GM18507 (cell line): ENCODE data around the gene MAS1L.

Experiments
- DNase-seq: peaks from one replicate; pipeline ENCODE4 v3.0.0; 2011; ENCODE audit warnings: low read depth; ENCODE audit not compliant: insufficient read length; ENCODE audit errors: extremely low spot score
- FAIRE-seq: peaks from 2 replicates; lab custom pipeline; 2011; peaks lifted over from hg19 to GRCh38; lab: Jason Lieb, UNC

MAS1L gene

DNA sequence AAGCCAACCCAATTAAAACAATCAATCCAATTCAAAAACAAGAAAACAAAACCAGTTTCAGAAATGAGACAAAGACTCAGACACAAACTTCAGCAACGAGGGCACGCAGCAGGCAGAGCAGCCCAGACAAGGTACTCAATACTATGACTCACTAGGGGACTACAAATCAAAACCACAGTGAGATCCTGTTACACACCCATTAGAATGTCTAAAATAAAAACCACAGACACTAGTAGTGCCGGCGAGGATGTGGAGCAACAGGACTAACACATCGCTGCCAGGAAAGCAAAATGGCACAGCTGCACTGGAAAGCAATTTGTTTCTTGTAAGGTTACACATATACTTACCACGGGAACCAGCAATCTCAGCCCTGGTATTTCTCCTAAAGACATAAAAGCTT is 28.4 kb upstream of the MAS1L start:
- FAIRE-seq = no peak
- no peak for DNase-seq

- DNase-seq = no peak
- FAIRE-seq = no peak
Measured at GRCh38 chr6:29510746-29511300, 23.1 kb upstream of the MAS1L start.

DNA sequence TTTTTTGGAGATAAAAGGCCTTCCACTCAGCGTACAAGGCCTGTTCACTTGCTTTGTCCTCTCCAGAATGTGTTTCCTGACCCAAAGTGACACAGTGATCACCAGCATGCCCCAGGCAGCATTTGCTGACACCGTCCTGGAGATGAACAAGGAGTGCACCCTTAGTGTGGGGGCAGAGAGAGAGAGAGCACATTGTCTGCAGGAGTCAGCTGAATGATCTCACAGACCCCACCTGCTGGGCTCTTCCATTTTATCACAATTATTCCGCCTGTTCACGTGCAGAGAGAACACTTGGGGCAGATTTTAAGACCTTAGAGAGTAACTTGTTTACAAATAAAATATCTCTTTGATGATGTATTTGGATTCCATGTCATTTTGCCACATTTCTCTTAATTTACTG is 22.4 kb upstream of the MAS1L start:
- no peak for FAIRE-seq
- no peak for DNase-seq

DNA sequence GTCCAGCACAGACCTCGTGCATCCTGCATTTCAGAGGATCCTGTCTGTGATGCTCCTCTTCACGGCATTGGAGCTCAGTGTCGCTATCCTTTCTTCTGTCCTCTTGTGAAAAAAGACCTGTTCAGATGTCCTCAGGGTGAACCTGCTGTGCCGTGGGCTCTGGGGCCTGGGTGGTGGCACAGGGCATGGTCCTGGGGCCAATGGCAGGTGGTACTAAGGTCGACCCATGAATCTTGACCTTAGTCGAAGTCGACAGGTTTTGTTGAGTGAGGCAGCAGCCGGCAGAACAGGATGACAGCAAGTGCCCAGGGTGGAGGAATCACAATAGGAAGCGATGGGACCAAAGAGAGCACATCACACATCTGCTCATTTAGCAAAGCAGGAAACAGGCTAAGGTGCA is 22.0 kb upstream of the MAS1L start:
- FAIRE-seq (no peak), DNase-seq (no peak)

- FAIRE-seq (peak; percentile 33), DNase-seq (peak; percentile 9)
Measured at GRCh38 chr6:29509239-29509638, 21.5 kb upstream of the MAS1L start.

- FAIRE-seq (no peak), DNase-seq (no peak)
Measured at GRCh38 chr6:29507319-29507718, 19.6 kb upstream of the MAS1L start.

- no peak for DNase-seq
- no peak for FAIRE-seq
Measured at GRCh38 chr6:29506446-29507067, 18.8 kb upstream of the MAS1L start.

GRCh38 chr6:29505808-29506207 is 18.1 kb upstream of the MAS1L start:
- no peak for DNase-seq
- no peak for FAIRE-seq

DNA sequence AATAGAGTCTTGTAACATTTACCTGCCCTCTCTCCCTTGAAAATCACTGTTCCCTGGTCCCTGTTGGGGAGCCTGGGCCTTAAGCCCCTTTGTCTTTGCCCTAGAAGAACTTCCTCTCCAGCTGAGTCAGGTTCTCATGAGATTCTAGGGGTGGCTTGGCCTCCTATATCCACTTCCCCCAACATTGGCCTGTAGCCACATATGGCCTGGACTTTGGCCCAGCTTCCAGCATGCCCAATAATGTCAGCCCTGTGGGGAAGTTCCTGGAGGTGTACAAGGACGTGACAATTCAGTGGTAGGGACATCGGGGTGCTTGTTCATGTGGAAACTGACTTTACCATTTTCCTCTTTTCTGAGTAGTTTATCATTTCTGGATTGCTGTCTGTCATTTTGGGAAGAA is 17.2 kb upstream of the MAS1L start:
- FAIRE-seq (no peak), DNase-seq (no peak)

DNA sequence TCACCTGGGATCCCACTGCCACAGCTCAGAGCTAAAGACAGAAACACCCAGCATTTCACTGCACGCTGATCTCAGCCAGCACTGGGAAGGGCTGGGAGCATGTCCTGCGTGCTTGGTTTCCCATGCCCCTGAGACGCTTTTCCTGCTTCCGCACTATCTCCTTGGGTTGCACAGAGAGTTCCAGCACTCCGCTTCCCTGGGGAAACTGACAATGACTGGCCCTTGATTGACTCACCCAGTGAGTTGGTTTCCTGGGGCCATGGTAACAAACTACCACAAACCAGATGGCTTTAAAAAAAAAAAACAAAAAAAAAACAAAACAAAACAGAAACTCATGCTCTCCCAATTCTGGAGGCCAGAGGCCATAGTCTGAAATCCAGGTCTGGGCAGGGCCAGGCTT is 14.8 kb upstream of the MAS1L start:
- FAIRE-seq = no peak
- DNase-seq = no peak

DNA sequence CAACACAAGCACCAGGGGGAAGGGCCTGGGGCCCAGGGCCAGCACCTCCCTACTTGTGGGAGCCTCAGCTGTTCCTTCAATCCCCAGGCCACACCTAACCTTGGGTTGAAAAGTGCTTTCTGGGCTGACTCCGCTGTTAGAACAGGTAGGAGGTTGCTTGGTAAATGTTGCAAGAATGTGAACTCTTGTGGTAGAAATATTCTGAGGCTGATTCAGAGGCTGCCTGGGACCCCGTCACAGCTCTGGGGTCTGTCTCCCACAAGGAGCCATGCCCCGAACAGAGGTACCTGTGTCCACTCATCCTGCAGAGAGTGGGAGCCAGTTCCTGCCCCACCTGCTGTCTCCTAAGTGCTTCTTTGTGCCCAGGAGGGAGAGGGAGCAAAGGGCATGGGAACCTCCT is 14.4 kb upstream of the MAS1L start:
- FAIRE-seq (no peak), DNase-seq (no peak)

GRCh38 chr6:29501106-29501505 is 13.3 kb upstream of the MAS1L start:
- no peak for DNase-seq

DNA sequence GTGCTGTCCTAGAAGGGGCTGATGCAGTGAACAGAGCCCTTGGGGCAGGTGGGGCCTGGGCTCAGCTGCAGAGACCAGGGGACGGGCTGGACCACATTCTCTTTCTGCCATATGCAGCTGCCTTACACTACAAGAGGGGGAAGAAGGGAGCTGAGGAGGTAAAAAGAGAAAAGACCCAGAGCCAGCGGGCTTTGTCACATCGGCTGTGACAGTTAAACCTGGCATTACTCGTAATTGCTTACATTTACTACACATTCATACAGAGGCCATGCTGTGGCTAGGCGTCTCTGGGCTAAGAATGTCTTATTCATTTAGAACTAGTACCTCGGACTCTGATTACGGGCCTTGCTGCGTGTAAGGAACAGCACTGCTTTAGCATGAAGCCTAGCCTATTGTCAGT is 12.8 kb upstream of the MAS1L start:
- no peak for FAIRE-seq
- DNase-seq = no peak

More at GRCh38 chr6:29501106-29501505, 13.3 kb upstream of the MAS1L start:
- FAIRE-seq = no peak

DNA sequence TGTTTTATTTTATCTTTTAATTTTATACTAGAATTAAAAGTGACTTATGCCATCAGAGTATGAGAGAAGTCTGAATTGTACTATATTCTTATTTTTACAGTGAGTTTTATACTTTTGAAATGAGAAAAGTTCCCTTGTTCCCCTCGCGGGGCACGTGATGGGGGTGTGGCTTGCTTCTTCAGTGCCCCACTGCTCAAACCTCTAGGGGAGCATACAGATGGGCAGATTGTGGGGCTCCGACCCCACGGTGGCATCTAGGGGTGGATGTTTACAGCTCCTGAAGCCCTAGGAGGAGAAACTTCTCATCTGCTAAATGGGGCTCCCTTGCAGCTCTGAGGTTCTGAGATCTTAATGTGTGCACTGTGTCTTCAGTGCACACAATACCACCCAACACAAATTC is 11.9 kb upstream of the MAS1L start:
- FAIRE-seq = no peak
- no peak for DNase-seq

GRCh38 chr6:29496961-29497360 is 9.2 kb upstream of the MAS1L start:
- no peak for FAIRE-seq
- DNase-seq = no peak

GRCh38 chr6:29495571-29495970 is 7.8 kb upstream of the MAS1L start:
- DNase-seq (no peak), FAIRE-seq (no peak)

- no peak for FAIRE-seq
Measured at GRCh38 chr6:29494131-29494530, 6.4 kb upstream of the MAS1L start.

GRCh38 chr6:29493261-29493660 is 5.5 kb upstream of the MAS1L start:
- FAIRE-seq (no peak), DNase-seq (no peak)

More at GRCh38 chr6:29494131-29494530, 6.4 kb upstream of the MAS1L start:
- no peak for DNase-seq

DNA sequence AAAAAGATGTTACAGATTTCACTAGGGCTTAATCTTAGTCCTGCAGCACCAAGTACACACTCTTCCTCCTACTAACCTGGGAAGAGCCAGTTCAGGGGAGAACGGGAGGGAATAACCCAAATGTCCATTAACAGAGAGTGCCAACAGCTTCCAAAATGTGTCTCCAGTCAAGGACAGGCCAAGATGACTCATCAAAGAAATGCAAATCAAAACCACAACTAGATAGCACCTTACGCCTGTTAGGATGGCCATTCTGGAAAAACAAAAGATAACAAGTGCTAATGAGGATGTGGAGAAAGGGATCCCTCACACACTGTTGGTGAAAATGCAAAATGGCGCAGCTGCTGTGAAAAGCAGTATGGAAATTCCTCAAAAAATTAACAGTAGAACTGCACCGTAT is 3.8 kb upstream of the MAS1L start:
- FAIRE-seq = no peak
- no peak for DNase-seq

DNA sequence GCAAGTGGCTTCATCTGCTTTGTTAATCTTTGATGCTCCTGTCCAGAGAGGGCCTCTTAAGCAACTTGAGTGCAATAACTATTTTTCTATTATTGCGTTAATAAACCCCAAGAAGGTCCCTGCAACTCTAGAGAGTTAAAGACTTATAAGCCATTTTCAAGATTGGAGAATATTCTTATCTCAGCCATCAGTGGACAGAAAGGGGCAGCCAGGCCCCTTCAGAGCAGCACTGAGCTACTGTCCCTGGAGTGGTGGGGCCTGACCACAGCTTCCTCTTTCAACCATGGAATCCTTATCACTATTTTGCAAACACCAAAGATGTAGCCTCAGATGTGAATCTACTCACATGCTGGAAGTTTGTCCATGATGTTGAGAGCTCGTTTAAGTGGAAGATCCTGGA is 2.8 kb upstream of the MAS1L start:
- FAIRE-seq (no peak), DNase-seq (no peak)

GRCh38 chr6:29490055-29490454 is 2.3 kb upstream of the MAS1L start:
- FAIRE-seq (no peak), DNase-seq (no peak)

GRCh38 chr6:29489286-29489685 is 1.5 kb upstream of the MAS1L start:
- DNase-seq (no peak), FAIRE-seq (no peak)
